ENCODE data around the gene ERN1. TPM values are rescaled to one million over a fixed set of nuclear protein-coding genes. Genes with fewer than 3 reads are reported as not detected.
"Not testable (repeated sequence)": the region's sequence is repeated elsewhere in the genome, so short reads cannot be mapped to it uniquely, and the experiment has no call there.

Gene ERN1
- total RNA-seq, 1 donor from 2014 or later: 6.3 TPM

GRCh38 chr17:64015447-64015846 lies 114.5 kb downstream of the ERN1 start:
- H3K4me3 ChIP-seq (ENCODE audit: low read depth, low read length): no peak overlapping the region
- no peak for TF ChIP-seq CTCF (conservative IDR thresholded peaks at IDR 0.05; ENCODE audit: low read depth, low read length)
- no peak for DNase-seq (ENCODE audit: low read depth)

- H3K4me3 ChIP-seq (ENCODE audit: low read depth, low read length): no peak overlapping the region
- no peak for DNase-seq (ENCODE audit: low read depth)
- TF ChIP-seq CTCF (conservative IDR thresholded peaks at IDR 0.05; ENCODE audit: low read depth, low read length): no peak
Observed at GRCh38 chr17:64009571-64010402, 120.2 kb downstream of the ERN1 start.

GRCh38 chr17:64008830-64009229 lies 121.1 kb downstream of the ERN1 start:
- H3K4me3 ChIP-seq (ENCODE audit: low read depth, low read length): no peak overlapping the region
- TF ChIP-seq CTCF (conservative IDR thresholded peaks at IDR 0.05; ENCODE audit: low read depth, low read length): no peak
- no peak for DNase-seq (ENCODE audit: low read depth)

GRCh38 chr17:64008346-64008745 lies 121.6 kb downstream of the ERN1 start:
- DNase-seq (ENCODE audit: low read depth): no peak
- H3K4me3 ChIP-seq (ENCODE audit: low read depth, low read length): no peak overlapping the region
- no peak for TF ChIP-seq CTCF (conservative IDR thresholded peaks at IDR 0.05; ENCODE audit: low read depth, low read length)

GRCh38 chr17:64007838-64008282 lies 122.1 kb downstream of the ERN1 start:
- no peak for TF ChIP-seq CTCF (conservative IDR thresholded peaks at IDR 0.05; ENCODE audit: low read depth, low read length)
- DNase-seq (ENCODE audit: low read depth): no peak
- H3K4me3 ChIP-seq (ENCODE audit: low read depth, low read length): no peak overlapping the region

- not testable (repeated sequence) for DNase-seq (ENCODE audit: low read depth); H3K4me3 ChIP-seq (ENCODE audit: low read depth, low read length)
Observed at GRCh38 chr17:64007089-64007837, 122.7 kb downstream of the ERN1 start.

- no peak for TF ChIP-seq CTCF (conservative IDR thresholded peaks at IDR 0.05; ENCODE audit: low read depth, low read length)
- no peak overlapping the region for H3K4me3 ChIP-seq (ENCODE audit: low read depth, low read length)
- DNase-seq (ENCODE audit: low read depth): no peak
Observed at GRCh38 chr17:64006361-64007088, 123.4 kb downstream of the ERN1 start.

Data from epithelial cell of proximal tubule (primary cell).